Heart left ventricle (tissue), 16 donors: Measurements from ENCODE around the gene BRF1. TPM values are rescaled to one million over a fixed set of nuclear protein-coding genes. Genes with fewer than 3 reads are reported as not detected.

ENCODE experiments used
- ATAC-seq, 4 donors: fragments of 200-7000 bp; cut with Tn5 transposase; one replicate each; pipeline ENCODE4 v1.9.1; 2020 to 2022; ENCODE audit warnings: moderate library complexity in 4 of 4, mild to moderate bottlenecking in 3 of 4, moderate number of reproducible peaks in 1 of 4
- DNase-seq, 5 donors: peaks; one replicate each; pipeline ENCODE4 v3.0.0-alpha.2; 2020
- H3K27ac ChIP-seq, 12 donors: fragments of 200-600 bp; sonication (generic) in 4 of 12; one replicate each; pipeline versions ENCODE4 v1.5.0 to v1.8.0; 2016 to 2022; ENCODE audit warnings: mild to moderate bottlenecking in 2 of 12
- H3K27me3 ChIP-seq, 9 donors: fragments of 200-600 bp; sonication (generic) in 2 of 9; one replicate each; pipeline versions ENCODE4 v1.5.1 to v1.8.0; 2016 to 2022; ENCODE audit warnings: mild to moderate bottlenecking in 3 of 9
- H3K36me3 ChIP-seq, 9 donors: fragments of 200-600 bp; sonication (generic) in 2 of 9; one replicate each; pipeline versions ENCODE4 v1.5.0 to v1.8.0; 2018 to 2022; ENCODE audit warnings: mild to moderate bottlenecking in 2 of 9
- H3K4me1 ChIP-seq, 12 donors: fragments of 200-600 bp; sonication (generic) in 4 of 12; one replicate each; pipeline versions ENCODE4 v1.5.0 to v1.8.0; 2016 to 2022; ENCODE audit warnings: mild to moderate bottlenecking in 3 of 12
- H3K4me3 ChIP-seq, 12 donors: fragments of 200-600 bp; sonication (generic) in 4 of 12; one replicate each; pipeline versions ENCODE4 v1.5.0 to v1.8.0; 2017 to 2022; ENCODE audit warnings: mild to moderate bottlenecking in 9 of 12, moderate library complexity in 4 of 12
- H3K9me3 ChIP-seq, 12 donors: fragments of 200-600 bp; sonication (generic) in 4 of 12; one replicate each; pipeline versions ENCODE4 v1.5.0 to v1.8.0; 2016 to 2022; ENCODE audit warnings: mild to moderate bottlenecking in 1 of 12
- CTCF ChIP-seq, 12 donors: fragments of 200-600 bp; sonication (generic) in 4 of 12; IDR thresholded peaks; one replicate each; pipeline versions ENCODE4 v1.5.0 to v1.8.0; 2018 to 2022; ENCODE audit warnings: antibody characterized with exemption in 12 of 12, mild to moderate bottlenecking in 5 of 12
- POLR2A ChIP-seq, 2 donors: fragments of 450-650 bp; IDR thresholded peaks; one replicate each; pipeline ENCODE4 v1.6.1; 2017; ENCODE audit warnings: antibody characterized with exemption in 2 of 2, mild to moderate bottlenecking in 2 of 2, moderate library complexity in 2 of 2
- WGBS, 4 donors: extraction: QIAGEN DNeasy Blood & Tissue Kit in 2 of 4; methylation state at CpG; one replicate each; pipeline versions ENCODE4 v1.1.5 to v1.1.7; 2013 to 2018; 5-methylcytosine and 5-hydroxymethylcytosine counted together
- intact Hi-C, 10 donors: fragments of 100-400 bp; cut with DNase I; formaldehyde crosslinking; loops; one replicate each; pipeline versions ENCODE4 v1.11.1 to v1.14.2; 2022
- long read RNA-seq, 3 donors: library from polyadenylated mRNA; unstranded; transcript quantifications; one replicate each; pipeline ENCODE4 v2.0.0, GENCODE V29; 2020 to 2021
- polyA plus RNA-seq, 2 donors: library from polyadenylated mRNA; stranded (reverse); fragments of 200-250 nt; gene quantifications; one replicate each; pipeline ENCODE4 v1.2.3, GENCODE V29; 2013
- total RNA-seq, 9 donors: library from RNA; depleted of rRNA in 2 of 9; stranded (reverse); fragments of >200 nt in 2 of 9; fragmentation: NEBNext Ultra II Directional in 3 of 9; extraction: Animal tissue kit (Norgen Biotek cat#: 25700) in 3 of 9; gene quantifications; one replicate each; pipeline versions ENCODE4 v1.1.0 to v1.2.4, GENCODE V29; 2016 to 2023
- donor health status: ischemic (EF 13 %, LVEDD 7.1; RV severe dilation, severe dysfunction).
- donor health status: healthy with polysubstance abuse.
- donor health status: DM: no; HTN: yes; CAD: no.
- donor health status: DM: no; HTN: no; CAD: no.
- donor health status: ischemic (EF 25% LVEDD 6.9; RV normal size, moderate dysfunction).
- donor health status: ischemic (EF 25% LVEDD 5.7; RV mildly dilated, moderate dysfunction).
- donor health status: healthy.
- donor health status: DM: yes; HTN: yes; CAD: no.
- donor health status: ischemic (EF 35%, LVEDD 5.7; RV mildly dilated, moderate dysfunction).
- donor health status: nonischemic (EF 11% LVEDD 7.7; RV severe dilation, severe dysfunction).
- donor health status: DM: yes; HTN: yes; CAD: no.
- donor health status: PGD.
- donor health status: ischemic (EF 29% LVEDD 5.4; RV normal size, mild dysfunction).
- donor health status: nonischemic (EF 23%, LVEDD 6.1; RV moderate dilation, normal function).

BRF1 gene
- 10 to 100 TPM; 13.3 to 25.3 (median 18.7) TPM for total RNA-seq
- polyA plus RNA-seq = 10 to 100 TPM; 17.1 to 19.4 TPM
- long read RNA-seq, donor 1, transcript BRF1-211 (18 exons, 3,358 nt) = major isoform, 5 of 22 reads
- long read RNA-seq, donor 1, partial matches to known transcripts = 8 of 22 reads
- long read RNA-seq, donor 1, other reads (novel, unspliced or antisense) = 9 of 22 reads
- long read RNA-seq, donor 2, partial matches to known transcripts = 22 of 26 reads
- long read RNA-seq, donor 2, other reads (novel, unspliced or antisense) = 3 of 26 reads
- long read RNA-seq, donor 3, transcript BRF1-211 (18 exons, 3,358 nt) = major isoform, 6 of 13 reads
- long read RNA-seq, donor 3, partial matches to known transcripts = 5 of 13 reads
- long read RNA-seq, donor 3, other reads (novel, unspliced or antisense) = 1 of 13 reads

DNA sequence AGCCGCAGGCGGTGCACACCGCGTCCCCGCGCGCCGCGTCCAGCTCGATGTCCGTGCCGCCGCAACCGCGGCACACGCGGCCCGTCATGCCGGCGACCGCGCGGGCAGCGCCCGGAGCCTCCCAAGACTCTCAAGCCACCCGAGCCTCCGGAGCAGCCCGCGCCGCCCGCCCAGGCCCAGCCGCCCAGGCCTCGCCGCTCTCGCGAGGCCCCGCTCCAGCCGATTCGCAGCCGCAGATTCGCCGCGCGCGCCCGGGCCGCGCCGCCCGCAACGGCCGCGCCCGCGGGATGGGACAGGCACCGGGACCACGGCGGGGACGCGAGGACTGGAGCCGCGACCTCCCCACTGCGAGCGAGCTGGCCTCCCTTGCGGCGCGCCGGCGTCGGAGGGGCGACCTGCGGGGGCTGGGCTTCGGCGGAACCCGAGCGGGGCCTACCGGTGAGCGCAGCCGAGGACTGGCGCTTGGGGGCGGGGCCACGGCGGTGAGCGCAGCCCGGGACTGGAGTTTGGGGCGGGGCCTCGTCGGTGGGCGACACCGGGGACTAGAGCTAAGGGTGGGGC, at the start of gene BRF1:
BRF1 (minus strand) TSS at position 460 of the 561 bp plus-strand sequence; CDS start at position 88, 372 bp downstream.
- peak; percentile 91 to 96 (median 96) for ATAC-seq
- 0 to 1% (median 0%) methylated on average over 20 to 90 of the region's 90 CpGs; no CpG with 5 or more reads in 1 of the 4 donors for WGBS, 4 donors
- Histone ChIP-seq H3K27ac (peak within 1 kb of the TSS; percentile 85 to 99 (median 94)), H3K27me3 (no peaks in the 10 kb centered on the region), H3K36me3 (no peaks in the 10 kb centered on the region), H3K4me1 (peaks cover 0 to 41% (median 16%) of the 10 kb centered on the region in 12 donors), H3K9me3 (no peaks in the 10 kb centered on the region), H3K4me3 (peak within 1 kb of the TSS; percentile 61 to 98 (median 88))
- DNase-seq = peak; percentile 96 to 97 (median 96)
- intact Hi-C loops = loop anchor here in 3 of 10 donors (2.0 to 5.0 kb wide), 3 partner anchors 14 to 192 kb away; partner anchors contain the start of genes PACS2 (in 1 of the 3) and TEDC1 (in 1 of the 3)
- no peak for TF ChIP-seq CTCF (IDR thresholded peaks at IDR 0.05)
- peak in 1 of 2 donors; percentile 72 for TF ChIP-seq POLR2A (IDR thresholded peaks at IDR 0.05)

GRCh38 chr14:105349992-105350391, 49.2 kb upstream of the BRF1 start:
- H3K27ac ChIP-seq = no peak overlapping the region
- peak in 1 of 5 donors; percentile 56 for DNase-seq
- TF ChIP-seq POLR2A (IDR thresholded peaks at IDR 0.05) (no peak), CTCF (IDR thresholded peaks at IDR 0.05) (no peak)
- no peak overlapping the region for H3K4me3 ChIP-seq
- H3K9me3 ChIP-seq = peaks cover 0 to 6% (median 0%) of the 10 kb centered on the region in 12 donors
- WGBS, 4 donors = 90 to 96% (median 92%) methylated on average over 8 to 11 of the region's 11 CpGs
- ATAC-seq = no peak
- intact Hi-C loops = loop anchor here in 9 of 10 donors (2.0 to 10.0 kb wide), 9 partner anchors 33 to 258 kb away; partner anchors contain the start of gene BRF1 (in 2 of the 9)
- peaks cover 0 to 15% (median 7%) of the 10 kb centered on the region in 9 donors for H3K36me3 ChIP-seq
- H3K4me1 ChIP-seq = peaks cover 0 to 22% (median 12%) of the 10 kb centered on the region in 12 donors
- no peaks in the 10 kb centered on the region for H3K27me3 ChIP-seq

GRCh38 chr14:105348945-105349699, 48.3 kb upstream of the BRF1 start:
- DNase-seq = peak in 1 of 5 donors; percentile 54
- H3K36me3 ChIP-seq = peaks cover 0 to 10% (median 3%) of the 10 kb centered on the region in 9 donors
- WGBS, 4 donors = 88 to 95% (median 92%) methylated on average over 8 to 19 of the region's 19 CpGs

More at GRCh38 chr14:105348945-105349699, 48.3 kb upstream of the BRF1 start:
- no peak for ATAC-seq
- peaks cover 0 to 13% (median 0%) of the 10 kb centered on the region in 12 donors for H3K9me3 ChIP-seq
- intact Hi-C loops = loop anchor here in 1 of 10 donors (2.0 to 10.0 kb wide), 2 partner anchors 84 to 144 kb away; no protein-coding TSS in a partner anchor
- TF ChIP-seq CTCF (IDR thresholded peaks at IDR 0.05) (no peak), POLR2A (IDR thresholded peaks at IDR 0.05) (no peak)
- H3K27me3 ChIP-seq = no peaks in the 10 kb centered on the region
- H3K4me1 ChIP-seq = peaks cover 0 to 22% (median 12%) of the 10 kb centered on the region in 12 donors
- no peak overlapping the region for H3K27ac ChIP-seq
- H3K4me3 ChIP-seq = no peak overlapping the region
